HUES48 (cell line): ENCODE results near the gene PPFIA1.

Experiments used
- H3K27ac ChIP-seq: one replicate; pipeline ENCODE4 v1.7.0; 2013; ENCODE audit warnings: low read depth, low read length, inconsistent platforms
- H3K27me3 ChIP-seq: 2 replicates; pipeline ENCODE4 v1.6.1; 2013; ENCODE audit warnings: mild to moderate bottlenecking, low read length; ENCODE audit not compliant: control insufficient read depth, insufficient read depth
- H3K36me3 ChIP-seq: 2 replicates; pipeline ENCODE4 v1.6.1; 2013; ENCODE audit warnings: low read length; ENCODE audit not compliant: control insufficient read depth, insufficient read depth
- H3K4me1 ChIP-seq: 2 replicates; pipeline ENCODE4 v1.6.1; 2013; ENCODE audit warnings: mild to moderate bottlenecking, low read length; ENCODE audit not compliant: control insufficient read depth, insufficient read depth
- H3K4me3 ChIP-seq: 2 replicates; pipeline ENCODE4 v1.5.1; 2013; ENCODE audit warnings: mild to moderate bottlenecking, low read depth, low read length
- H3K9ac ChIP-seq: 2 replicates; pipeline ENCODE4 v1.6.1; 2013; ENCODE audit warnings: mild to moderate bottlenecking, low read depth, low read length, moderate library complexity
- H3K9me3 ChIP-seq: 2 replicates; pipeline ENCODE4 v1.6.1; 2013; ENCODE audit warnings: low read length; ENCODE audit not compliant: control insufficient read depth, insufficient read depth

Gene PPFIA1

DNA sequence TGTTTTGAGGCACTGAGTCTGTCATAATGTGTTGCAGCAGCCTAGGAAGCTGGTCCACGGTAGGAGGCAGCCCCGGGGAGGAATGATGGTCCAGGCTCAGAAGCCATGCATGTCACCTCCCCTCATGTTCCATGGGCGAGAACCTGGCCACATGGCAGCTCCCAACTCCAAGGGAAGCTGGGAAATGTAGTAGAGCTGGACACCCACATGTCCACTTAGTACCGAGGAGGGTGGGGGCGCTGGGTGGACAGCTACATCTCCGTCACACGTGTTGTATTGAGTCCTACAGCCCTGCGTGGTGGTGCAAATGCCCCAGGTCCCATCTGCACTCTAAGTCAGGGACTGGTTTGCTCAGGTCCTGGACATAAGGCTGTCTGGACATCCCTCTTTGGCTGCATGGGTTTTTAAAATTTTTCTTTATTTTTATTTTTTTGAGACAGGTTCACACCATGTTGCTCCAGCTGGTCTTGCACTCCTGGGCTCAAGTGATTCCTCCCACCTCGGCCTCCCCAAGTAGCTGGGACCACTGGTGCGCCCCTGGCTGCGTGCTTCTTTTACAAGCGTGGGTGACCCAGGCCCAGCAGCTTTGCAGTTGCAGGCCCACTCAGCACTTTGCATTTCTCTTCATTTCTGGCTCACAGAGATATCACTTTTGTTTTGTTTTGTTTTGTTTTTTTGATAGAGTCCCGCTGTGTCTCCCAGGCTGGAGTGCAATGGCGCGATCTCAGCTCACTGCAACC lies 123.9 kb downstream of the PPFIA1 start:
- peaks cover 18% of the 10 kb centered on the region for H3K4me1 ChIP-seq
- peaks cover 28% of the 10 kb centered on the region for H3K36me3 ChIP-seq
- H3K4me3 ChIP-seq, result no peak overlapping the region
- H3K9me3 ChIP-seq, result no peaks in the 10 kb centered on the region
- H3K27me3 ChIP-seq, result no peaks in the 10 kb centered on the region
- H3K9ac ChIP-seq, result no peak overlapping the region
- no peak overlapping the region for H3K27ac ChIP-seq

GRCh38 chr11:70397336-70397982 lies 127.0 kb downstream of the PPFIA1 start:
- Histone ChIP-seq H3K27me3 (no peaks in the 10 kb centered on the region), H3K9ac (peak overlapping the region; percentile 78)

GRCh38 chr11:70397983-70398833 lies 127.7 kb downstream of the PPFIA1 start, which contains the start of gene CTTN:
CTTN (plus strand) TSS chr11:70398529; CDS start chr11:70407298, 8,769 bp downstream.
- peak within 1 kb of the TSS; percentile 78 for H3K9ac ChIP-seq
- H3K4me3 ChIP-seq, result peak within 1 kb of the TSS; percentile 96
- H3K27ac ChIP-seq, result peak within 1 kb of the TSS; percentile 79
- H3K27me3 ChIP-seq, result no peaks in the 10 kb centered on the region
- peaks cover 28% of the 10 kb centered on the region for H3K36me3 ChIP-seq
- no peaks in the 10 kb centered on the region for H3K9me3 ChIP-seq
- H3K4me1 ChIP-seq, result peaks cover 13% of the 10 kb centered on the region; the same call in 1 of the 2 replicates

More at GRCh38 chr11:70397336-70397982, 127.0 kb downstream of the PPFIA1 start:
- Histone ChIP-seq H3K4me3 (peak overlapping the region; percentile 96), H3K36me3 (peaks cover 29% of the 10 kb centered on the region), H3K27ac (peak overlapping the region; percentile 76), H3K9me3 (no peaks in the 10 kb centered on the region), H3K4me1 (peaks cover 12% of the 10 kb centered on the region; the same call in 1 of the 2 replicates)

DNA sequence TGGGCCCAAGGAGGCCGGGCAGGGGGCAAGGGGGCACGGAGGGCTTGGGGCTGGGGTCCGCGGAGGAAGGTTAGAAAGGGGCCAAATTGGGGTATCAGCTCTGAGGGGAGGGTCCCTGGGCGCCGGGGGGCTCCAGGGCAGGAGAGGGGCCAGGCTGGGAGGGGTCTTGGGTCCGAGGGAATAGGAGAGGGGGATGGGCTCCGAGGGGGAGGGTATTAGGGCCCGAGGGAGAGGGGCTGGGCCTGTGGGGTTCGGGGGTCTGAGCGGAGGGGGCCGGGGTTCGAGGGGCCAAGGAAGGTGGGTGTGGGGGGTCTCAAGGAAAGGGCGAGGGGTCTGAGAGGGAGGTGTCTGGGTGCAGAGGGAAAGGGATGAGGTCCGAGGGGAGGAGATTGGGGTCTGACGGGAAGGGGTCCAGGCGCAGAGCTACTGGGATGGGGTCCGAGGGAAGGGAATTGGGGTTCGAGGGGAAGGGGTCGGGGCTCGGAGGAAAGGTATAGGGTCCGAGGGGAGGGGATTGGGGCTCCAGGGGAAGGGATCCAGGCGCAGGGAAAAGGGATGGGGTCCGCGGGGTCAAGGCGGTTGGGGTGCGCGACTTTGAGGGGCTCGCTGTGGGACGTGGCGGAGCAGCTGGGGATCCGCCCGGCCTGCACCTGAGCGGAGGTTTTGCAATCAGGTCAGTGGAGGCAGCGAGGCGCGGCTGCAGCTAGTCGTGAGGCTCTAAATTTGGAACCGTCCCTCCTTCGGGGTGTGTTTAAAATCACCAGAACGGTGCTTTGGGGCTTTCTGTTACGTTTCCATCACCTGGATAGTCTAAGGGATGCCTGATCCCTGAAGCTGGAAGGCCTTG lies 128.6 kb downstream of the PPFIA1 start:
- peak overlapping the region; percentile 79 for H3K27ac ChIP-seq
- H3K4me3 ChIP-seq, result peak overlapping the region; percentile 96

DNA sequence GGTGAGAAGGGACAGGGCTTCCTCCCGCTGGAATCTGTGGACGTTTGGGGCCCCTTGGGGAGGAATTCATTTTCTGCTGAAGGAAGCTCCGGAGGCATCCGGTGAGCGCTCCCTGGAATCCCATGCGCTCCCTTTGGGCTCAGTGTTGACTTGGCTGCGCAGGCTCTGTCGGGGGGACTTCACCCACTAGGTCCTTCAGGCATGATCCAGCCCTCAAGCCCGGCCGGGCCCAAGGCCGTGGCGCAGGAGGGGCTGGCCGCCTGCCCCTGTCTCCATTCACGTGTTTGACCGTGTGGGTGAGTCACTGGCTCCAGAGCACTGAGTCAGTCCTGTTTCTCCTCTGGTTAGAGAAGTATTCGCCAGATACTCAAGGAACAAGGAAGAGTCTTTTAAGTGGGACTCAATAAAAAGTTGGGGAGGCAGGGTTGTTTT lies 129.2 kb downstream of the PPFIA1 start:
- Histone ChIP-seq H3K4me3 (peak overlapping the region; percentile 96), H3K4me1 (peaks cover 13% of the 10 kb centered on the region; the same call in 1 of the 2 replicates)

More for the DNA sequence above, 128.6 kb downstream of the PPFIA1 start:
- peaks cover 13% of the 10 kb centered on the region; the same call in 1 of the 2 replicates for H3K4me1 ChIP-seq
- H3K36me3 ChIP-seq, result peaks cover 19% of the 10 kb centered on the region
- H3K9ac ChIP-seq, result peak overlapping the region; percentile 77
- H3K9me3 ChIP-seq, result no peaks in the 10 kb centered on the region
- no peaks in the 10 kb centered on the region for H3K27me3 ChIP-seq

GRCh38 chr11:70400643-70401042 lies 130.2 kb downstream of the PPFIA1 start:
- Histone ChIP-seq H3K27ac (no peak overlapping the region), H3K4me3 (no peak overlapping the region), H3K4me1 (peaks cover 13% of the 10 kb centered on the region; the same call in 1 of the 2 replicates), H3K36me3 (peaks cover 18% of the 10 kb centered on the region), H3K9ac (no peak overlapping the region), H3K27me3 (no peaks in the 10 kb centered on the region), H3K9me3 (no peaks in the 10 kb centered on the region)

More for the DNA sequence above, 129.2 kb downstream of the PPFIA1 start:
- H3K27me3 ChIP-seq, result no peaks in the 10 kb centered on the region
- peak overlapping the region; percentile 64 for H3K9ac ChIP-seq
- no peaks in the 10 kb centered on the region for H3K9me3 ChIP-seq
- peaks cover 16% of the 10 kb centered on the region for H3K36me3 ChIP-seq
- H3K27ac ChIP-seq, result peak overlapping the region; percentile 79

DNA sequence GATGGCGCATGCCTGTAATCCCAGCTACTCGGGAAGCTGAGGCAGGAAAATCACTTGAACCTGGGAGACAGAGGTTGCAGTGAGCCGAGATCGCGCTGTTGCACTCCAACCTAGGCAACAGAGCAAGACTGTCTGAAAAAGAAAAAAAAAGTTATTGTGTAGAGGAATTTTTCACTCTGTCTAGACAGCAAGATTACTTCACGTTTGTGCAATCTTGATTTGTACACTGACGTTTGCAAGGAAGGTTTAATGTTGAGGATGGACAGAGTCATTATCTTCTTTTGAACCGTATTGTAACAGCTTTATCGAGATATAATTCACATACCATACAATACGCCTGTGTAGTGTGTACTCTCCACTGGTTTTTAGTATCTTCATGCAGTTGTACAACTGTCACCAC lies 131.5 kb downstream of the PPFIA1 start:
- Histone ChIP-seq H3K36me3 (peaks cover 28% of the 10 kb centered on the region), H3K9ac (no peak overlapping the region), H3K27ac (no peak overlapping the region), H3K4me3 (no peak overlapping the region), H3K9me3 (no peaks in the 10 kb centered on the region), H3K27me3 (no peaks in the 10 kb centered on the region), H3K4me1 (peaks cover 13% of the 10 kb centered on the region; the same call in 1 of the 2 replicates)

DNA sequence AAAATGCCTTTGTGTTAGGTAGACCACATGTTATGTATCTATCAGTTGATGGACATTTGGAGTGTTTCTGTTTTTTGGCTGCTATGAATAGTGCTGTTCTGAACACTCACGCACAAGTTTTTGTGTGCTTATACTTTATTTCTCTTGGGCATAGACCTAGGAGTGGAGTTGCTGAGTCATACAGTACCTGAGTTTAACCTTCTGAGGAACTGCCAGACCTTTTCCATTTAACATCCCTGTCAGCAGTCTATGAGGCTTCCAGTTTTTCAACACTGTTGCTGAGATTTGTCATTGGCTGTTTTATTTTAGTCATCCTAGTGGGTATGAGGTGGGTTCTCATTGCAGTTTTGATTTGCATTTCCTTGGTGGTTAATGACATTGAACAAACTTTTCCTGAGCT lies 132.2 kb downstream of the PPFIA1 start:
- H3K27ac ChIP-seq, result no peak overlapping the region
- peaks cover 12% of the 10 kb centered on the region; the same call in 1 of the 2 replicates for H3K4me1 ChIP-seq
- no peak overlapping the region for H3K9ac ChIP-seq
- H3K4me3 ChIP-seq, result no peak overlapping the region
- no peaks in the 10 kb centered on the region for H3K27me3 ChIP-seq
- peaks cover 35% of the 10 kb centered on the region for H3K36me3 ChIP-seq
- H3K9me3 ChIP-seq, result no peaks in the 10 kb centered on the region

DNA sequence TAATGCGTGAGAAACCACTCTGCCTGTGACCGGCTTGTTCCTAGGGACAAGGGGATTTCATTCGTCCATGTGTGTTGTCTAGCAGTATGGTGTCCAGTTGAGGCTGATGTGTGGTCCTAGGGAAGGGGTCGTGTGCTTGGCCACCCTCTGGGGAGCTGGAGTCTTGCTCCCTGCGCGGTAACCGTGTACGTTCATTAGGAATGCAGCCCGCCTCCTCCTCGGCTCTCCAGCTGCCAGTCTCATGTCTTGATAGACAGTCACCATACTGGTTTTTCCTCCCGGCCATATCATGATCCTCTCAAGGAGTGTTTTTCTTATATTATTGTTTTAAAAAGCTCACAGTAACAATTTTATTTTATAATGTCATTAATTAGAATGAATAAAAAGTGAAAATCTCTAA lies 133.8 kb downstream of the PPFIA1 start:
- no peaks in the 10 kb centered on the region for H3K27me3 ChIP-seq
- H3K4me3 ChIP-seq, result no peak overlapping the region
- H3K27ac ChIP-seq, result no peak overlapping the region
- H3K4me1 ChIP-seq, result peaks cover 10% of the 10 kb centered on the region; the same call in 1 of the 2 replicates
- peaks cover 51% of the 10 kb centered on the region for H3K36me3 ChIP-seq
- H3K9me3 ChIP-seq, result no peaks in the 10 kb centered on the region
- no peak overlapping the region for H3K9ac ChIP-seq
